AG09319 (cell line): Measurements from ENCODE around the gene OR7E24.

Source experiments
- DNase-seq: peaks from one replicate; pipeline ENCODE4 v3.0.0-alpha.2; 2010; ENCODE audit warnings: low read depth; ENCODE audit errors: extremely low read depth
- CTCF ChIP-seq: IDR thresholded peaks from 2 replicates; pipeline ENCODE4 v1.5.1; 2011; ENCODE audit warnings: low read depth, mild to moderate bottlenecking, inconsistent platforms, low read length, moderate library complexity

OR7E24 gene

DNA sequence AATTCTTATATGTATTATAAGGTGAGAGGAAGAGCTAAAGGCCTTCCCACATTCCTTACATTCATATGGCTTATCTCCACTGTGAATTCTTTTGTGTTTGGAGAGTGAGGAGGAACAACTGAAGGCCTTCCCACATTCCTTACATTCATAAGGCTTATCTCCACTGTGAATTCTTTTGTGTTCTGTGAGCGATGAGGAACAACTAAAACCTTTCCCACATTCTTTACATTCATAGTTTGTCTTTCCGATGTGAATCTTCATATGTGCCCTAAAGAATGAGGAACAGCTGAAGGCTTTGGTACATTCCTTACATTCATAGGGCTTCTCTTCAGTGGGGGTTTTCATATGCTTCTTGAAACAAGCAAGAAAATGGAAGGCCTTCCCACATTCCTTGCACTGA, 45.6 kb downstream of the OR7E24 start:
- no peak for DNase-seq
- no peak for TF ChIP-seq CTCF
